Heart right ventricle (tissue), 16 donors: ENCODE measurements around the gene PRDM5. TPM values are rescaled to one million over a fixed set of nuclear protein-coding genes. Genes with fewer than 3 reads are reported as not detected.

Experiments
- ATAC-seq, 8 donors: fragments of 200-7000 bp; cut with Tn5 transposase; one replicate each; pipeline ENCODE4 v1.9.1; 2020; ENCODE audit warnings: mild to moderate bottlenecking in 8 of 8, moderate library complexity in 8 of 8, moderate number of reproducible peaks in 1 of 8
- DNase-seq, 2 donors: peaks; one replicate each; pipeline ENCODE4 v3.0.0-alpha.2; 2020
- H3K27ac ChIP-seq, 10 donors: fragments of 200-600 bp; sonication (generic) in 2 of 10; one replicate each; pipeline versions ENCODE4 v1.5.0 to v1.8.0; 2020 to 2022; ENCODE audit warnings: mild to moderate bottlenecking in 3 of 10
- H3K27me3 ChIP-seq, 7 donors: fragments of 200-600 bp; one replicate each; pipeline ENCODE4 v1.8.0; 2021 to 2022; ENCODE audit warnings: mild to moderate bottlenecking in 2 of 7
- H3K36me3 ChIP-seq, 9 donors: fragments of 200-600 bp; sonication (generic) in 1 of 9; one replicate each; pipeline versions ENCODE4 v1.5.0 to v1.8.0; 2020 to 2022; ENCODE audit warnings: mild to moderate bottlenecking in 2 of 9
- H3K4me1 ChIP-seq, 9 donors: fragments of 200-600 bp; sonication (generic) in 1 of 9; one replicate each; pipeline versions ENCODE4 v1.5.0 to v1.8.0; 2020 to 2022; ENCODE audit warnings: mild to moderate bottlenecking in 4 of 9
- H3K4me3 ChIP-seq, 10 donors: fragments of 200-600 bp; sonication (generic) in 2 of 10; one replicate each; pipeline versions ENCODE4 v1.5.0 to v1.8.0; 2020 to 2022; ENCODE audit warnings: mild to moderate bottlenecking in 7 of 10, moderate library complexity in 2 of 10
- H3K9me3 ChIP-seq, 11 donors: fragments of 200-600 bp in 10 of 11; sonication (generic) in 2 of 11; one replicate each; pipeline versions ENCODE4 v1.5.0 to v1.8.0; 2013 to 2022; ENCODE audit warnings: mild to moderate bottlenecking in 2 of 11, control low read depth in 1 of 11, moderate library complexity in 1 of 11
- WGBS, 2 donors: extraction: QIAGEN DNeasy Blood & Tissue Kit; methylation state at CpG; one replicate each; pipeline ENCODE4 v1.1.7; 2013; ENCODE audit warnings: inconsistent platforms in 1 of 2; 5-methylcytosine and 5-hydroxymethylcytosine counted together
- intact Hi-C, 10 donors: fragments of 100-400 bp; cut with DNase I; formaldehyde crosslinking; loops; one replicate each; pipeline versions ENCODE4 v1.11.1 to v1.14.2; 2022
- polyA plus RNA-seq, 2 donors: library from polyadenylated mRNA; stranded (reverse); fragments of 200-250 nt; gene quantifications; one replicate each; pipeline ENCODE4 v1.2.3, GENCODE V29; 2013
- total RNA-seq, 10 donors: library from RNA; stranded (reverse); fragmentation: NEBNext Ultra II Directional in 3 of 10; extraction: Animal tissue kit (Norgen Biotek cat#: 25700) in 3 of 10; gene quantifications; one replicate each; pipeline versions ENCODE4 v1.2.1 to v1.2.4, GENCODE V29; 2021 to 2023
- TF ChIP-seq, protein P1 (sequence below), 9 donors: fragments of 200-600 bp; sonication (generic) in 2 of 9; IDR thresholded peaks; one replicate each; pipeline versions ENCODE4 v1.5.0 to v1.8.0; 2021 to 2022; ENCODE audit warnings: antibody characterized with exemption in 9 of 9, mild to moderate bottlenecking in 5 of 9, moderate library complexity in 1 of 9
- donor health status: Arrhythmogenic right ventricular cardiomyopathy.
- donor health status: ischemic (EF 13 %, LVEDD 7.1; RV severe dilation, severe dysfunction).
- donor health status: healthy with polysubstance abuse.
- donor health status: DM: no; HTN: yes; CAD: no.
- donor health status: DM: no; HTN: no; CAD: no.
- donor health status: ischemic (EF 25% LVEDD 6.9; RV normal size, moderate dysfunction).
- donor health status: ischemic (EF 25% LVEDD 5.7; RV mildly dilated, moderate dysfunction).
- donor health status: healthy.
- donor health status: DM: yes; HTN: yes; CAD: no.
- donor health status: Ischemic cardiomyopathy.
- donor health status: ischemic (EF 35%, LVEDD 5.7; RV mildly dilated, moderate dysfunction).
- donor health status: nonischemic (EF 11% LVEDD 7.7; RV severe dilation, severe dysfunction).
- donor health status: DM: yes; HTN: yes; CAD: no.
- donor health status: PGD.
- donor health status: ischemic (EF 29% LVEDD 5.4; RV normal size, mild dysfunction).
- donor health status: nonischemic (EF 23%, LVEDD 6.1; RV moderate dilation, normal function).

PRDM5 gene
- total and polyA plus RNA-seq, 12 donors = 1.5 to 20.5 (median 12.1) TPM

GRCh38 chr4:120869613-120870278 lies 52.8 kb downstream of the PRDM5 start:
- H3K4me1 ChIP-seq = peaks cover 0 to 7% (median 0%) of the 10 kb centered on the region in 9 donors
- H3K36me3 ChIP-seq = no peaks in the 10 kb centered on the region
- H3K4me3 ChIP-seq = no peak overlapping the region
- TF ChIP-seq, protein P1, sequence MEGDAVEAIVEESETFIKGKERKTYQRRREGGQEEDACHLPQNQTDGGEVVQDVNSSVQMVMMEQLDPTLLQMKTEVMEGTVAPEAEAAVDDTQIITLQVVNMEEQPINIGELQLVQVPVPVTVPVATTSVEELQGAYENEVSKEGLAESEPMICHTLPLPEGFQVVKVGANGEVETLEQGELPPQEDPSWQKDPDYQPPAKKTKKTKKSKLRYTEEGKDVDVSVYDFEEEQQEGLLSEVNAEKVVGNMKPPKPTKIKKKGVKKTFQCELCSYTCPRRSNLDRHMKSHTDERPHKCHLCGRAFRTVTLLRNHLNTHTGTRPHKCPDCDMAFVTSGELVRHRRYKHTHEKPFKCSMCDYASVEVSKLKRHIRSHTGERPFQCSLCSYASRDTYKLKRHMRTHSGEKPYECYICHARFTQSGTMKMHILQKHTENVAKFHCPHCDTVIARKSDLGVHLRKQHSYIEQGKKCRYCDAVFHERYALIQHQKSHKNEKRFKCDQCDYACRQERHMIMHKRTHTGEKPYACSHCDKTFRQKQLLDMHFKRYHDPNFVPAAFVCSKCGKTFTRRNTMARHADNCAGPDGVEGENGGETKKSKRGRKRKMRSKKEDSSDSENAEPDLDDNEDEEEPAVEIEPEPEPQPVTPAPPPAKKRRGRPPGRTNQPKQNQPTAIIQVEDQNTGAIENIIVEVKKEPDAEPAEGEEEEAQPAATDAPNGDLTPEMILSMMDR (IDR thresholded peaks at IDR 0.05) = no peak
- WGBS, 2 donors = 72% methylated on average over 5 of the region's 5 CpGs
- no peaks in the 10 kb centered on the region for H3K9me3 ChIP-seq
- H3K27me3 ChIP-seq = no peaks in the 10 kb centered on the region
- H3K27ac ChIP-seq = no peak overlapping the region
- DNase-seq (no peak), ATAC-seq (no peak)
- intact Hi-C loops = no loop called here

DNA sequence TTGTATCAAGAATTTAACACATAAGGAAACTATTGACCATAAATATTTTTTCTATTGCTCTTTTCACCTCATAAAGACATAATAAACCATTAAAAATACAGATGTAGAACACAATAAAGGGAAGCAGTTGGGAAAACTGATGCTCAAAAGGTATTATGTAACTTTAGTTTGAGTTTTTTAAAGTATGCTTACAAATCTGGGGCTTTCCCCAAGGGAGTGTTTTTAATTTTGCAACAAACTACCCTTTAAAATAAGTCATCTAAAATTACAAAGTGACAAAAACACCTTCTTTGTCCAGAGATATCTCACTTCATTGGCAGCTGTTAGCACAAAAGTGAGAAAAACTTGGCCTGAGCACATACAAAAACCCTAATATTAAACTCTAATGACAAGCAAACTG lies 55.0 kb downstream of the PRDM5 start:
- H3K4me1 ChIP-seq = peaks cover 0 to 7% (median 0%) of the 10 kb centered on the region in 9 donors
- DNase-seq = no peak
- H3K9me3 ChIP-seq = no peaks in the 10 kb centered on the region
- no peak overlapping the region for H3K4me3 ChIP-seq
- no peak overlapping the region for H3K27ac ChIP-seq
- intact Hi-C loops = no loop called here
- ATAC-seq = no peak
- no peaks in the 10 kb centered on the region for H3K27me3 ChIP-seq
- TF ChIP-seq, protein P1 (IDR thresholded peaks at IDR 0.05) = no peak
- H3K36me3 ChIP-seq = no peaks in the 10 kb centered on the region

GRCh38 chr4:120865985-120866384 lies 56.5 kb downstream of the PRDM5 start:
- Histone ChIP-seq H3K9me3 (no peaks in the 10 kb centered on the region), H3K27ac (no peak overlapping the region), H3K4me1 (peaks cover 0 to 7% (median 0%) of the 10 kb centered on the region in 9 donors), H3K27me3 (no peaks in the 10 kb centered on the region), H3K36me3 (no peaks in the 10 kb centered on the region), H3K4me3 (no peak overlapping the region)
- TF ChIP-seq, protein P1 (IDR thresholded peaks at IDR 0.05) = no peak
- 95 to 97% methylated on average over 1 of the region's 1 CpG for WGBS, 2 donors
- intact Hi-C loops = no loop called here
- ATAC-seq (no peak), DNase-seq (no peak)

DNA sequence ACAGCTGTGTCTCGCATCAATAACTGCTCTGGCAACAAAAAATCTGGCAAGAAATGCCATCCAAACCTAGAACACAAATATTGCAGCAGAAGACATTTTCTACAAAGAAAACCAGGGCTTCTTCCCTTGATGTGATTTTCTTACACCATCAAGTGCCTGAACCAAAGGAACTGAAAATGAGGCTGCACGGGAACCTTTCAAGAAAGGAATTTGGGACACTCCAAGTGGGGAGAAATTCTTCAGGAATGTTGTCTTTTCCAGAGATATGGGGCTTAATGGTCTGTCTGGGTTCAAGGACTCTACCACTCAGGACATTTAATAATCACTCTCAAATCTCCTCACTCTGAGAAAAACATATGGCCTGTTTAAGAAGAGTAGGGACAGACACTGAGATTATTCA lies 57.6 kb downstream of the PRDM5 start:
- Histone ChIP-seq H3K27me3 (no peaks in the 10 kb centered on the region), H3K9me3 (no peaks in the 10 kb centered on the region), H3K27ac (no peak overlapping the region), H3K36me3 (no peaks in the 10 kb centered on the region), H3K4me3 (no peak overlapping the region), H3K4me1 (peaks cover 0 to 7% (median 0%) of the 10 kb centered on the region in 9 donors)
- DNase-seq = no peak
- TF ChIP-seq, protein P1 (IDR thresholded peaks at IDR 0.05) = no peak
- 88 to 95% methylated on average over 2 of the region's 2 CpGs for WGBS, 2 donors
- no peak for ATAC-seq
- intact Hi-C loops = no loop called here
